Frontal cortex (tissue), 4 donors: Measurements from ENCODE around the gene GKAP1. TPM values are rescaled to one million over a fixed set of nuclear protein-coding genes. Genes with fewer than 3 reads are reported as not detected.
"Not testable (repeated sequence)": the region's sequence is repeated elsewhere in the genome, so short reads cannot be mapped to it uniquely, and the experiment has no call there.

ENCODE experiments used
- DNase-seq, 2 donors: peaks; one replicate each; pipeline ENCODE4 v3.0.0; 2012; ENCODE audit warnings: low spot score in 2 of 2
- FAIRE-seq: peaks from 2 replicates; lab custom pipeline; 2012; peaks lifted over from hg19 to GRCh38; lab: Jason Lieb, UNC
- total RNA-seq: library from RNA; depleted of rRNA; stranded (reverse); fragments of >200 nt; gene quantifications from one replicate; pipeline ENCODE4 v1.2.3, GENCODE V29; 2014
- donor health status: control.
- donor health status: control.
- donor health status: control.

Gene GKAP1
- total RNA-seq, 1 donor from 2014 or later, result 12.6 TPM

DNA sequence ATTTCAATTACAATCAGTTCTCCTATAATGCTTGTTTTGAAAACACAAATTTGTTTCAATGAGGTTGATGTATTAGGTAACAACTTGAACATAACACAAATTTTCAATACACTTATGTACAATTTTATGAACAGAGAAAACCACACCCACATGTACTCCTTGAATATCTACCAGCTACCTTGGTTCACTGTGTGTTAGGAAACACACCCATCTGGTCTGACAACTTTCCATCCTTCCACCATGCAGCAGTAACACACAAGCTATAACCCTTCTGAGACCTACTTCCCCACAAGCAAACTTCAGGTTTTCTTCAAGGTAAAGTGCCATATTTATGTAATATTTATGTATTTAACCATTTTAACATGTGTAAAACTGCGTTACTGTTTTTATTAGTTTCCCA lies 73.4 kb downstream of the GKAP1 start:
- DNase-seq, result no peak
- FAIRE-seq, result no peak

GRCh38 chr9:83733739-83734138 lies 83.8 kb downstream of the GKAP1 start:
- FAIRE-seq, result no peak
- DNase-seq, result no peak

GRCh38 chr9:83728591-83729368 lies 88.8 kb downstream of the GKAP1 start:
- FAIRE-seq, result not testable (repeated sequence)

DNA sequence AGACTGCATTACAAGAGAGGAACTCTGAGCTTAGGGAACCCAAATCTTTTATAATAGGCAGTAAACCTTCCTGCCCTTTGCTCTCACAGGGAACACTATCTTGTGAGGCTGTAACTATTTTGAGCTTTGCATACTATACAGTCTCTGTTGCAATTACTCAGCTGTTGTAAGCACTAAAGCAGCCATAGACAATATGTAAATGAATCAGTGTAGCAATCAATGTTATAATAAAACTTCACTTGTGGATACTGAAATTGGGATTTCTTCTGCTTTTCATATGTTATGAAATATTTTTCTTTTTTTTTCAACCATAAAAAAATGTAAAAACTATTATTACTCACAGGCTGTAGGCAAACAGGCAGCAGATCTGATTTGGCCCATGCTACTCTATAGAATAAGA lies 93.1 kb downstream of the GKAP1 start:
- no peak for DNase-seq
- no peak for FAIRE-seq

More at GRCh38 chr9:83728591-83729368, 88.8 kb downstream of the GKAP1 start:
- DNase-seq, result not testable (repeated sequence)

- DNase-seq (no peak), FAIRE-seq (no peak)
Measured at GRCh38 chr9:83722726-83723495, 94.7 kb downstream of the GKAP1 start.

DNA sequence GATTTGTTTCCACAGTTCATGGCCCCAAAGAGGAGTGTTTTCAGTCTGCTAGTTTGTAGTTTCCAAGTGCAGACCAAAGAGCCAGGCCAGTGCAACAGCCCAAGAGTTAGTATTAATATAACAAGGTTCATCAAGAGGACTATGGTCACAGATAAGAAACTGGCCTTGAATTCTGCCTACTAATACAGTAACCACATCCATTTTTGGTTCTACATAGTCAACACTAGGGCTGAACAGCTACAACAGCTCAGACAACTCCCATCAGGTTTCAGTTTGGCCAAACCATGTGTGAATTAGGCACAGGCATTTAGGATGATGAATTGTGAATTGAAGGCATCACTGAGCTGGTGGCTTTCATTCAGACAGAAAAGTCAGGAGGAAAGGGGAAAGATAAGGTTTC lies 96.1 kb downstream of the GKAP1 start:
- DNase-seq (no peak), FAIRE-seq (no peak)

- DNase-seq (no peak), FAIRE-seq (no peak)
Measured at GRCh38 chr9:83715794-83716193, 101.8 kb downstream of the GKAP1 start.

- FAIRE-seq (no peak), DNase-seq (no peak)
Measured at GRCh38 chr9:83715221-83715620, 102.3 kb downstream of the GKAP1 start.

- DNase-seq (no peak), FAIRE-seq (no peak)
Measured at GRCh38 chr9:83714329-83714728, 103.2 kb downstream of the GKAP1 start.

DNA sequence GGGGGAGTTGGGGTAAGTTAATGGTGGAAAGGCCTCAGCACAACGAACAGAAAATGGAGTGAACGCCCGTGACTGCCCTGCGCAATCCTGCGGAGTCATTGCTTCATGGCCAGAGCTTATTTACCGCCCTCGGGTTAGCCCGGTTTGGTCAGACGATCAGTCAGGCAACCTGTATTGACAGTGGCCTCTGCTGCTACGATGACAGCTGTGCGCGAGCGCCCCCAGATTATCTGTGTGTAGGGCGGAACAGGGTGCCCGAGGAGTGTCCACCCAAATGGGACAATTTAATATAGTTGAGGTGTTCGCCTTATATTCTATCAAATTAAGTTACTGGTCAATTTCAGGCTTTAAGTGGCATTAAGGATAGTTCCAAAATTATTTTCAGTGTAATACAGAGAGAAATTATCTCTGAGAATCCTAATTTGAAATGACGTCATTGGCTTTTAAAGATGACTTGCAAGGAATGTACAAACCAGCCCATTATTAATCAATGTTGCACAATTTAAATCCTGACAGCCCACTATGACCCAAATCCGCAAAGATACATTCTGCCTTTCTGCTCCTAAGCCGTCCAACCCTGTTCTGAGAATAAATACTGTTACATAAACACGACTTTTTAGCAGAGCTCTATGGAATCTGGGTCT lies 108.9 kb downstream of the GKAP1 start:
- FAIRE-seq (no peak), DNase-seq (peak; percentile 60 to 69)

DNA sequence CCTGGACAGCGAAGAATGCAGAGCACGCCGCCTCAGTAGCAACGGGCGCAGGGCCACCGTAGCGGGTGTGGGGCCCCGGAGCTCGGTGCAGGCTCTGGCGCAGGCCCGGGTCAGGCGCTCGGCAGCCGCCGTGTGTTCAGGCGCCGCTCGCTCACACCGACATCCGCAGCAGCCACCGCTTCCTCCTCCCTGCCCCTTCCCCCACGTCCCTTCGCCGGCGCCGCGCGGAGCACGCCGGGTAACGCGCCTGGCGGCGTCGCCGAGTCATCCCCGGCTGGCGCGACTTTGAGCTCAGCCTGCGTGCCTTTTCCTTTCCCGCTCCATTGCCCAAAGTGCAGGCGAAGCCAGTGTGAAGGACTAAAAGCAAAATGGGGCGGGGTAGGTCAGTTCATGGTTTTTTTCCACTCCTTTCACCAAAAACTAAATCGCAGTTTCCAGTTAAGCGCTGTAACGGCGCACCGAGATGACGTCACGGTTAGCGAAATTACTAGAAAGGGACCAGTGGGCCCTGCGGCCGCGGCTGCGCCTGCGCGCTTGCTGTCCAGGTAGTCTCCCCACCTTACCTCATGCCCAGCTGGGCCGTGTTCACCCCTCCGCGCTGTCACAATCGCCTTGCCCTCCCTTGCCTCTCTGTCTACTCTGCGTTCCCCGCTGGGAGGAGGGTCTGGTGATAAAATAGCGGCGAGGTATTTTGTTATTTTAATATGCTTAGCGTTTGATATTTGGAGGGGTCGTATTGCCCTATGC lies 109.6 kb downstream of the GKAP1 start, which contains the start of gene UBQLN1:
Gene UBQLN1 (minus strand): TSS at position 191 of the 747 bp plus-strand sequence. CDS start 279 bp downstream, outside the sequence.
- no peak for FAIRE-seq
- peak; percentile 87 to 89 for DNase-seq

GRCh38 chr9:83707518-83707767 lies 110.1 kb downstream of the GKAP1 start:
- no peak for FAIRE-seq

DNA sequence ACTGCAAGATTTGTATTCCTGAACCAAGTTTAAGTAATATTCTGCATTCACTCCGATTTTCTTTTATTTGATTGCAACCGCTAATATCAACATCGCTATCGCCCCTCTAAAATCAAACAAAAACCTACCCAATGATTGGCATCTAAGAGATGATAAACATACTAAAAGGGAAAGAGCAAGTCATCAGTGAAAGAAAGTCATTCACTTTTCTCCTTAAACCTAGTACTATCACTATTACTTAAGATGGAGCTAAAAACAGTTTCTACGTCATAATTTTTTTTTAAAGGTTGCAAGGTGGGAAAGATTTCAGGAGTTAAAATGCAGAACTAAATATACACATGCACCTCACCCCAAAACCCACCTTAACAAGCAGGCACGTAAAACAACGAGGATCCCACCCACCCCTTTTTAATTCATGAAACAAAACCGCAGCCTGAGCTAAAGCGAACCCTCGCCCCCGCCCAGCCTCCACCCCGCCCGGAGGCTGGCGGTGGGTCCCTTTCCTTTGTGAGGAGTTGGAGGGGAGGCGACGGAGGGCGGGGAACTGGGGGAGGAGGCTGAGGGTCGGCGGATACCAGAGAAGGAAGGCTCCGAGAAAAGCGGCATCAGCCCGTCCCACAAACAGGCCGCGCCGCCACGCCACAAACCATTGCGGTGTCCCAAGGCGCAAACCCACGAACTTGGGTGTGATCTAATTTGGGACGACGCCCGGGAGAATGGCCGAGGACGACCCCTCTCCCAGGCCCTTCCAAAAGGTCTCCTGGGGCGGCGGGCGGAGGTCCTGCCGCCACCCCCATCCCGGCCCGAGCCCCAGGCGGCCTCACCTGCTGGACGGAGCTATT lies 110.7 kb downstream of the GKAP1 start:
- no peak for FAIRE-seq

More at GRCh38 chr9:83707518-83707767, 110.1 kb downstream of the GKAP1 start:
- DNase-seq, result no peak

DNA sequence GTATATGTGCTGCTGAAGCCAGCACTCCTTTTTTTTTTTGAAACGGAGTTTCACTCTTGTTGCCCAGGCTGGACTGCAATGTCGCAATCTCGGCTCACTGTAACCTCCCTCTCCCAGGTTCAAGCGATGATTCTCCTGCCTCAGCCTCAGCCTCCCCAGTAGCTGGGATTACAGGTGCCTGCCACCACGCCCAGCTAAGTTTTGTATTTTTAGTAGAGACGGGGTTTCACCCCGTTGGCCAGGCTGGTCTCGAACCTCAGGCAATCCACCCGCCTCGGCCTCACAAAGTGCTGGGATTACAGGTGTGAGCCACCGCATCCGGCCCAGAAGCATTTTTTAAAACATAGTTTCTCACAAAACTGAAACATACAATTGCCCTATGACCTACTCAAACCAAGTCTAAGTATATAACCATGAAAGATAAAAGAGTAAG lies 112.3 kb downstream of the GKAP1 start:
- not testable (repeated sequence) for FAIRE-seq, DNase-seq

More for the DNA sequence above, 110.7 kb downstream of the GKAP1 start:
- DNase-seq, result no peak

DNA sequence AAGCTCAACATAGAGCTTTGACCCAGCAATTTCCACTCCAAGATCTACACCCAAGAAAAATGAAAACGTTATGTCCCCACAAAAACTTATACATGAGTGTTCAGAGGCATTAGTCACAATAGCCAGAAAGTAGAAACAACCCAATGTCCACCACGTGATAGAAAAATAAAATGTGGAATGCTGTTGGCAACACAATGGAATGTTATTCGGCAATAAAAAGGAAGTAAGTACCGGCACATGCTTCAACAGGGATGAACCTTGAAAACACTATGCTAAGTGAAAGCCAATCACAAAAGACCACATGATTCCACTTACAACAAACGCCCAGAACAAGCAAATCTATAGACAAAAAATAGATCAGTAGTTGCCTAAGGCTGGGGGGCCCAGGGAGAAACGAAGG lies 115.8 kb downstream of the GKAP1 start:
- DNase-seq, result no peak
- FAIRE-seq, result no peak

- DNase-seq, result no peak
- no peak for FAIRE-seq
Measured at GRCh38 chr9:83701286-83701685, 116.3 kb downstream of the GKAP1 start.

DNA sequence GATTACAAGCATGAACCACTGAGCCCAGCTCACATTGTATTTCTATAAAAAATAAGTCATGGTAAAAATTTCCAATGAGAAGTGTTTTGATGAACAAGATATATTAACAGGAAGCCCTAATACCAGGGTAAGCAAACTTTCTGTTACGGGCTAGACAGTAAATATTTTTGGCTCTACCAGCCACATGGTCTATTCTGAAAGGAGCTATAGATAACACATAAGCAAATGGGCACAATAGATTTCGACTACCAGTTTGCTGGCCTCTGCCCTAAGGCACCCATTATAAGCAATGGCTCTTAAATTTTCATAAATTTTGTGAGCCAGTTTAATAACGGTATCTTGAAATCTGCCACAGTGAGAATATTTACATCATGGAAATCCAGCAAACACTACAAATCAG lies 118.0 kb downstream of the GKAP1 start:
- no peak for DNase-seq
- no peak for FAIRE-seq

GRCh38 chr9:83698976-83699585 lies 118.5 kb downstream of the GKAP1 start:
- FAIRE-seq, result no peak
- DNase-seq, result no peak

DNA sequence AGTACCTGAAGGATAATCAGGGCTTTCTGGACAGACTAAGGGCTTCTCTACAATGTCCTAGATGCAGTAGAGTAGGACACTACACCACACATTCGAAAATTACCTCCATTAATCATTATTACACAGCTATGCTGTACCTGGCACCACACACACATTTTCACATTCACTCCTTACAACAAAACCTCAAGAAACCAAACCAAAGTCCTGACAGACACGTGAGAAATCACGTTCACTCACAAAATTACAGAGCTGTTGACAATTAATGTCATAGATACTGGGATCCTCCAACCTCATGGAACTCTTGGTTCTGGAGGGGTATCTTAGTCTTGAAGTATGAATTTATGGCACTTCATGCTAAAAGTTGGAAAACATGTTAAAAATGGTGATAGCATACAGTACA lies 126.1 kb downstream of the GKAP1 start:
- FAIRE-seq (no peak), DNase-seq (no peak)
